NCI-H2081 treated with DMSO at 0.1 percent for 48 hours (cell line): ENCODE results near the gene TRIM16.
"Not testable (repeated sequence)": the region's sequence is repeated elsewhere in the genome, so short reads cannot be mapped to it uniquely, and the experiment has no call there.

ENCODE experiments used
- DNase-seq: peaks from one replicate; lab custom pipeline; 2025; lab: John Stamatoyannopoulos, UW

The TRIM16 gene

GRCh38 chr17:15683824-15684478 is at the start of gene TRIM16:
TSS of gene TRIM16 (minus strand) at chr17:15684311. CDS start at chr17:15651609, 32,702 bp downstream.
- not testable (repeated sequence) for DNase-seq

- not testable (repeated sequence) for DNase-seq
Measured at GRCh38 chr17:15733174-15733789, 49.2 kb upstream of the TRIM16 start.

GRCh38 chr17:15731900-15732299 is 47.8 kb upstream of the TRIM16 start, which contains the start of gene TBC1D26:
TSS of gene TBC1D26 (plus strand) at chr17:15732283. CDS start at chr17:15735349, 3,066 bp downstream.
- not testable (repeated sequence) for DNase-seq

DNA sequence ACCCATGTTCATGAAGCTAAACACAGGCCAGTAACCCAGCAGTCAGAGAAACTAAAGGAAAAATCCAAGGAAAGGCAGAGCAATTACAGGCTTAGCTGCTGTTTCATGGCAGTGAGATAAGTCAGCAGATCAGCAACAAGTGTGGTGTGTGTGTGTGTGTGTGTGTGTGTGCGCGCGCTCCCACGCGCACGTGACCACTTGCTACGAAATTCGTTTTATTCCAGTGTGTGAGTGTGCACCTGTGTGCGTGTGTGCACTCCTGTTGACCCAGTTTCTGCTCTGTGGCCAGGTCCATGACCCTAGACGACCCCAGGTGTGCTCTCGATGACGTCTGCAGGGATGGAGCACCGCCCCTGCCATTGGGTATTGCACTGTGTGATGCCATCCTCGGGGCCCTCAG is 46.4 kb upstream of the TRIM16 start:
- DNase-seq: not testable (repeated sequence)

DNA sequence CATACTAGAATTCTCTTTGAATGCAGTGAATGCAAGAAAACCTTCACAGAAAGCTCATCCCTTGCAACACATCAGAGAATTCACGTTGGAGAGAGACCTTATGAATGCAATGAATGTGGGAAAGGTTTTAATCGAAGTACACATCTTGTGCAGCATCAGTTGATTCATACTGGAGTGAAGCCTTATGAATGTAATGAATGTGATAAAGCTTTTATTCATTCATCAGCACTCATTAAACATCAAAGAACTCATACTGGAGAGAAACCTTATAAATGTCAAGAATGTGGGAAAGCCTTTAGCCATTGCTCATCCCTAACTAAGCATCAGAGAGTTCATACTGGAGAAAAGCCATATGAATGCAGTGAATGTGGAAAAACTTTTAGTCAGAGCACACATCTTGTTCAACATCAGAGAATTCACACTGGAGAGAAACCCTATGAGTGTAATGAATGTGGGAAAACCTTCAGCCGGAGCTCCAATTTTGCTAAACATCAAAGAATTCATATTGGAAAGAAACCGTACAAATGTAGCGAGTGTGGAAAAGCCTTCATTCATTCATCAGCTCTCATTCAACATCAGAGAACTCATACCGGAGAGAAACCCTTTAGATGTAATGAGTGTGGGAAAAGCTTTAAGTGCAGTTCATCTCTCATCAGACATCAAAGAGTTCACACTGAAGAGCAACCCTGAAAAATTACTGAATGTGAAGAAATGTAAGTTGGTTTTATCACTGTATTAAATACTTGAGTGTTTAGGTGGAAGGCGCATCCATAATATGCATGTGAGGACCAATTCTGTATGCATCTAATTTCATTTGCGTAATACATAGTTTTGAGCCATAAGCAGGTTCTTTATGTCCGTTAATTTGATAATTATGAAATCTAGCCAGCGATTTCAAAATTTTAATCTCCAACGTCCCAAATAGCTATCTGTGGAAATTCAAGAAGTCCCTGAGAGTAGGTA is 32.8 kb upstream of the TRIM16 start:
- DNase-seq: not testable (repeated sequence)

- not testable (repeated sequence) for DNase-seq
Measured at GRCh38 chr17:15708879-15709278, 24.8 kb upstream of the TRIM16 start.

GRCh38 chr17:15704813-15705212 is 20.7 kb upstream of the TRIM16 start:
- not testable (repeated sequence) for DNase-seq

DNA sequence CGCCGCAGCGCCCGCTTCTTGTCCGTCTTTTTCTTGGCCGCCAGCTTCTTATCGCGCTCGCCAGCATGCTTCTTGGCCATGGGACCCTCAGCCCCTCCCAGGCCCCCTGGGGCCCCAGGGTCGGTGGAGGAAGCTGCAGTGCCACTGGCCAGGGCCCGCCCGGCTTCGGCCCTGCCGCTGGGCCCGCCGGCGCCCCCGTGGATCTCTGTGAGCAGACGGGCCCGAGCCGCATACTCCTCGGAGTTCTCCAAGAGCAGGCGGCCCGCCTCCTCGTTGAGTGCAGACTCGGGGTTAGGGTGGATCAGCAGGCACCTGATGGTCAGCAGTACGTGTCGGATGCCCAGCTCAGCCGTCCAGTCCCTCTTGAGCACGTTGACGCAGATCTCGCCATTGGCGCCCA is 20.1 kb upstream of the TRIM16 start:
- DNase-seq: not testable (repeated sequence)

GRCh38 chr17:15699937-15700336 is 15.8 kb upstream of the TRIM16 start:
- DNase-seq: not testable (repeated sequence)

DNA sequence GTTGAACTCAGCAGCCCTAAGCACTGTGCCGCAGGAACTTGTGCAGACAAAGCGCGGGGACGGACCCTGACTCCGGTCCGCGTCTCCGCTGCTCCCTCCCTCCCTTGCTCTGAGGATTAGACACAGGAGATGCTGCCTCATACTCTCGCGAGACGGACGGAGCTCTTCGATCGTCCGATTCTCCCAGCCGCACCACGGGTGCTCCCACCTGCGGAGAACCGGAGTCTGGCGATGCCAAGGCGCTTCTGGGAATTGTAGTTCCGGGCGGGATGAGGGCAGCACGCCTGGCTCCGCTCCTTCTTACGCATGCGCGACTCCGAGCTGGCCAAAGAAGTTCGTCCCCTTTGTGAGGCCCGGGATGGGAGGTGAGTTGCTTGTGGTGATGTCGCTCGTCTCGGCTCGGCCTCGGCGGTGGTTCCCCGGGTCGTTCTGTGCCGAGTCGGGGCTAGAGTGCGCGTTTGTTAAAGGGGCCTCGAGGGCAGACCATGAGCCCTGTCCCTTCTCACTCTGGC is 15.4 kb upstream of the TRIM16 start, which contains the start of gene ZNF286A:
ZNF286A (plus strand) TSS at position 340 of the 512 bp plus-strand sequence. CDS start 578 bp downstream, outside the sequence.
- peak; percentile 83 for DNase-seq

DNA sequence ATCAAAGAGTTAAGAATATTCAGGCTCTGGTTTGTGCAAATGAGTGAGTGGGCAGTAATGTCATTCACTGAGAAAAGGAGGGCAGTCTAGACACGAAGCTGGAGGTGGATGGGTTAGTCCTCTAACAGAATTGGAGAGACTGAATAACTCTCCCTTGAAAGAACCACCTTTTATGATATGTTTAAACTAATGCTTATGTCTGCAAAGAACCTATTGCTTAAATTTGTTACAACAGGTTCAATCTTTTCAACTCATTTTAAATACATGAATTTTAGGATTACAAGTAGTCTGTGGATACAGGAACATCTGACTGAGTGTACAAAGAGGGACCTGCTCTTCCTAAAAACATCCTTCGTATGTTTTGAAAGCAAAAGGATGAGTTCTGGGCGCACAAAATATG is 14.9 kb upstream of the TRIM16 start:
- not testable (repeated sequence) for DNase-seq

DNA sequence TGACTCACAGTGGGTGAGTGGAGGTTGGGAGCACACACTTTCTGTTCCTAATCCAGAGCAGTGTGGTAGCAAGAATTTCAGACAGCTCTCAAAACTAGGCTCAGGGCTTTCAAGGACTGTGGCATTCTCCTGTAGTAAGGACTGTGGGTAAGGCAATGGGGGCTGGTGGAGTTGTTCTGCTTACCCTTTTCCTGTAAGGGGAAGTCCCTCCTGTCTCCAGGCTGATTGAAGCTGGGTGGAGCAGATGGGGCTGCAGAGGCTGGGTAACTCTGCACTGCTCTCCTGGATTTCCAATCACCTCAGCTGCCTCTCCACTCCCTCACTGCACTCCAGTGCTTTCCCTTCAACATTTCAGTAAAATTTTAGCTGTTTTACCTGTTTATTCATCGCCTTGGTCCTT is 3.4 kb upstream of the TRIM16 start:
- DNase-seq: not testable (repeated sequence)

DNA sequence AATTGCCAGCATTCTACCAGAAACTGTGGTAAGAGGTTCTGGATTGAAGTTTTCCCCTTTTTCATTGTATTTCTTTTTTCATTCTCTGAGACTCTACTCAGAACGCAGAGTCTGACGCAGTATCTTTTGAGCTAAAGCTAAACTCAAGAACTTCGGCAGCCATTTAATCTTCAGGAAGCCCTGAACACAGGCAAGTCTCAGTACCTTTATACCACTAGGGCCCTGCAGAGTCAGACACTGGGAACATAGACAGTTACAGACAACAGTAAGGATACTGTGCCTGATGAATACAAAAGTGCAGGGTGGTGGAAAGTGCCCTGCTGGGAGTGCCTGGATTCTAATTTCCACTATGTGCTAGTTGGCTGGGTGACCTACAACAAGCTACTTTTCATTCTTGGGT is 976 bp downstream of the TRIM16 start:
- not testable (repeated sequence) for DNase-seq

GRCh38 chr17:15675991-15676390 is 8.1 kb downstream of the TRIM16 start:
- DNase-seq: not testable (repeated sequence)

DNA sequence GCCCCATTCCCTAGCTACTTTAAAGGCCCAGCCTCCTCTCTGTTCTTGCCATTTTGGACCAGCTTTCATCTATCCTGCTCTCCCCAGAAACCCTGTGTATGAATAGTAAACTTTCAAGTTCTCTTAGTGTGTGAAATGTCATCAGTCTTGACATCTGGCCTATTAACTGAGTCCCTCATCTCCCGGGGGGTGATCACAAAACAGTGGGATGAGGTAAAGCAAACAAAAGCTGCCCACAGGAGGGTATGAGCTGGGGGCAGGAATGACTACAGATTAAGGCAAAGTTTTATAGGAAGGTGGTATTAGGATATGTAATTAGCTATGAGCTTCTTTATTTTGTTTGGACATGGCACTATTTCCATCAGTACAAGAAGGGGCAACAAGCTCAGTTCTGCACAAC is 9.5 kb downstream of the TRIM16 start:
- not testable (repeated sequence) for DNase-seq

DNA sequence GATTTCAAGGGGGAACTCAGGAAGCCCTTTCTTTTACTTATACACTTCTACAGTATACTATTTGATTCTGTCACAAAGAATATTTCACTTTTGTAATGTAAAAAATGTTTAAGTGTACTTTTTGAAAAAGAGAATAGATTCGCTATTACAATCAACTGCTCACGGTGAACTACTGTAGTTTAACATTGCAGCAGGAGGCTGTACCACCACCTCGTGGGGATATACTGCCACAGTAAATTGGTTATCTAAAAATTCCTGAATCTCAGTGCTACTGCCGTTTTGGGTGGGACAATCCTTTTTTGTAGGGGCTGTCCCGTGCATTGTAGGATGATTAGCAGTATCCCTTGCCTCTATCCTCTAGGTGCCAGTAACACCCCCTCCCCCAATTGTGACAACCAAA is 14.6 kb downstream of the TRIM16 start:
- not testable (repeated sequence) for DNase-seq

GRCh38 chr17:15663691-15664090 is 20.4 kb downstream of the TRIM16 start:
- DNase-seq: no peak

DNA sequence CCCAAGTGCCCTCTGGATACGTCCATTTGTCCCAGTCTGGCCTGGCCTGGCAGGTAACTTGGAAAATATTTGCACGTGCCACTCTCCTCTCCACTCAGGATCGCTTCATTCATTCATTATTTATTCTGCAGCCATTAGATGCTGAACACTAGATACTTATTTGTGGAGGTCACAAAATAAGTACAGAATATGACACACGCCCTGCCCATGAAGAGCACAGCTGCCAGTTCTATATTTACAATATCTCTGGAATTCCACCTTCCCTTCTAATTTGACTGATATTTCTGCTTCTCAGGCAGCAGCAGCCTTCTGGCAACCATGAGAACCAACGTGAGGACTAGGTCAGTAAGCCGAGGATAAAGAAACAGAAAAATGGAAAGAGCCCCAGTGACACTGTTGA is 20.9 kb downstream of the TRIM16 start:
- DNase-seq: no peak

DNA sequence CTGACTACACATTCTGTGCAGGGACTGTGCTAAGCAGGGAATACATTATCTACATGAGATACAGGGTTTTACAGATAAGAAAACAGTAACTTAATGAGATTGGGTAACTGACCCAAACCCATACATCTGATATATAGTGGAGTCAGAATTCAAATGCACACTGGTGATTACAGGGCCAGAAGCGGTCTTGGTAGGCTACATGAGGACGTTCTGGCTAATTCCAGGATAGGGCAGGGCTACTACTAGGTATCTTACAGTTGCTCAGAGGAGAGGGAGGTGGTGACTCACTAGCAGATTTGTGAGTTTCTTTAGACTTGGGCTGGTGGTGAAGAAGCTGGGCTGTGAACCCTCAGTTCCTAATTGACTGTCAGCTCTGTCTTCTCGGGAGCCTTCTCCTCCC is 21.4 kb downstream of the TRIM16 start:
- no peak for DNase-seq

DNA sequence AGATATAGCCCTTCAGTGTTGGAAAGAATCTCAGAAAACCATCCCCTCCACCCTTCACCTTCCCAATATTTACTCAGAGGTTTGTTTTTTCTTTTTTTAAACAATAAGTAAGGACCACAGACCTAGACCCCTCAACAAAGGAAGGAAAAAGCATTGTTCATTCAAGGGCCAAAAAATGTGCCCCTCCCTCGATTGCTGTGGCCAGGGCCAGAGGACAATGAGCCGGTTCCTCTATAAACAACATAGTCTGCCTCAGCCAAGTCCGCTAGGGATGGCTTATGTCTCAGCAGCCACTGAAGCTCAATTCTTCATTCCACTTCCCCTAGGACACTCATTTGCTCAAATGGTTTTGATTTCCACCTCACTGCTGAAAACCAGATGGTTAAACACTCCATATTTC is 24.0 kb downstream of the TRIM16 start:
- no peak for DNase-seq

DNA sequence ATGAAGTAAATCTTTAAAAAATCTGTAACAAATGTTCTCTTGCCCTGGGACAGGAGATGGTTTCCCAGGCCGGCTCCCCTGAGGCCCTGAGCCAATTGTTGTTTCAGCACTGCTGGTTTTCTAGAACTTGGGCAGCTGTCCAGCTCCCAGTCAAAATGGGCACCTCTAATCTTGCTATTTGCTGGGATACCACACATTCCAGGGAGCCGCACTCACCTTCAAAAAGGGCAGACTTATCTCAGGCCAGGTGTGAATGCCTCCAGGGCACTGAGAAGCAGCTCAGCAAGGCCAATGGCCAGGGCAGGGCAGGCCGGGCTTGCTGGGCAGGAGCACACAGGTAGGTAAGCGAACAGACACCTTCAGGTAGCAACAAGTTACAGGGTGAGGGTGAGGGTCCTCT is 24.4 kb downstream of the TRIM16 start:
- no peak for DNase-seq

GRCh38 chr17:15659236-15659635 is 24.9 kb downstream of the TRIM16 start:
- no peak for DNase-seq
